Esophagus muscularis mucosa (tissue), 4 donors: Measurements from ENCODE around the gene PHF23.

Source experiments
- CTCF ChIP-seq, 3 experiments: fragments of 200-600 bp in 2 of 3; fragments of 450-650 bp in 1 of 3; sonication (generic) in 2 of 3; IDR thresholded peaks; one replicate each; pipeline ENCODE4 v1.5.1; 2017 to 2019; ENCODE audit warnings: antibody characterized with exemption in 3 of 3, mild to moderate bottlenecking in 2 of 3, moderate library complexity in 1 of 3
- EP300 ChIP-seq: sonication (generic); formaldehyde crosslinking; IDR thresholded peaks from one replicate; pipeline ENCODE4 v1.6.1; 2017; ENCODE audit warnings: antibody characterized with exemption
- POLR2A ChIP-seq: fragments of 450-650 bp; IDR thresholded peaks from one replicate; pipeline ENCODE4 v1.6.1; 2017; ENCODE audit warnings: antibody characterized with exemption, moderate library complexity, mild to moderate bottlenecking, low read depth
- POLR2AphosphoS5 ChIP-seq, 2 donors: sonication (generic); formaldehyde crosslinking; IDR thresholded peaks; one replicate each; pipeline ENCODE4 v1.6.1; 2017; ENCODE audit warnings: antibody characterized with exemption in 2 of 2

- TF ChIP-seq EP300 (no peak), POLR2AphosphoS5 (IDR thresholded peaks at IDR 0.05) (peak; percentile 76 to 81), POLR2A (peak; percentile 43), CTCF (IDR thresholded peaks at IDR 0.05) (no peak)
Measured at GRCh38 chr17:7281953-7282751, 42.9 kb upstream of the PHF23 start.
